Occipital lobe (tissue), 2 donors: ENCODE measurements around the gene CUEDC2. TPM values are rescaled to one million over a fixed set of nuclear protein-coding genes. Genes with fewer than 3 reads are reported as not detected.

ENCODE experiments used
- small RNA-seq: library from RNA; depleted of rRNA; stranded (forward); fragments of <200 nt; gene quantifications from one replicate; pipeline ENCODE3, GENCODE V24; 2014
- total RNA-seq: library from RNA; depleted of rRNA; stranded (reverse); fragments of >200 nt; gene quantifications from one replicate; pipeline ENCODE4 v1.2.3, GENCODE V29; 2014

The CUEDC2 gene
- total RNA-seq, 1 donor from 2014 or later, result 37.3 TPM

Small RNA genes within 50 kb of the gene (small RNA-seq; reads per million reads assigned to genes)
- gene MIR146B, result 333 reads per million, percentile 97 among the genes with 10 or more reads in this experiment

Other genes with a start within 250 kb of the CUEDC2 start
- 0.16 TPM for gene ELOVL3, start 206.3 kb downstream of the CUEDC2 start, total RNA-seq
- gene PITX3, start 191.1 kb downstream of the CUEDC2 start, total RNA-seq, result not detected
- 16.5 TPM for gene GBF1, start 187.0 kb downstream of the CUEDC2 start, total RNA-seq
- 2.2 TPM for gene NFKB2, start 36.9 kb downstream of the CUEDC2 start, total RNA-seq
- gene PSD, start 13.8 kb downstream of the CUEDC2 start, total RNA-seq, result 101 TPM
- 14.2 TPM for gene FBXL15, start 11.7 kb downstream of the CUEDC2 start, total RNA-seq
- not detected for gene C10orf95, start 19.0 kb upstream of the CUEDC2 start, total RNA-seq
- gene ACTR1A, start 70.1 kb upstream of the CUEDC2 start, total RNA-seq, result 164 TPM
- 3.1 TPM for gene SUFU, start 71.4 kb upstream of the CUEDC2 start, total RNA-seq
- gene TRIM8, start 211.9 kb upstream of the CUEDC2 start, total RNA-seq, result 23.4 TPM